HG02759 (cell line): Measurements from ENCODE around the gene DLG5.

ENCODE experiments used
- ATAC-seq: cut with Tn5 transposase; IDR thresholded peaks from one replicate; pipeline ENCODE4 v1.9.1; 2021; ENCODE audit warnings: mild to moderate bottlenecking, moderate library complexity; ENCODE audit not compliant: unreplicated experiment

DLG5 gene

GRCh38 chr10:77846718-77847311 is 79.7 kb downstream of the DLG5 start:
- ATAC-seq, result peak; percentile 83

DNA sequence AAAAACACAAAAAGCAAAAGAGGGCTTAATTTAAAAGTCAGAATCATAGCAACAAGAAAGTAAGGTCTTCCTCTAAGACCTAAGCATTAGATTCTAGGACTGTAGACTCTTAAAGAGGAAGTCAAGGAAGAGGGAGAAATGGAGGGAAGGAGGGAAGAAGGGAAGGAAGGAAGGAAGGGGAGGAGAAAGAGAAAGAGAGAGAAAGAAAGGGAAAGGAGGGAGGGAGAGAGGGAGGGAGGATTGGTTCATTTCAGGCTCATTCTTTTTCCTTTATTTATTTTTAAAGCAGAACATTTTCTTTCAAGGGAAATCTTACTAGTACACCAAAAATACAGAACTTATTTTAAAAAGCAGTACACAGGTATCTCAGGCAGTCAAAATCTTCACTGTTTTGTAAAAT is 81.1 kb downstream of the DLG5 start:
- ATAC-seq, result no peak

DNA sequence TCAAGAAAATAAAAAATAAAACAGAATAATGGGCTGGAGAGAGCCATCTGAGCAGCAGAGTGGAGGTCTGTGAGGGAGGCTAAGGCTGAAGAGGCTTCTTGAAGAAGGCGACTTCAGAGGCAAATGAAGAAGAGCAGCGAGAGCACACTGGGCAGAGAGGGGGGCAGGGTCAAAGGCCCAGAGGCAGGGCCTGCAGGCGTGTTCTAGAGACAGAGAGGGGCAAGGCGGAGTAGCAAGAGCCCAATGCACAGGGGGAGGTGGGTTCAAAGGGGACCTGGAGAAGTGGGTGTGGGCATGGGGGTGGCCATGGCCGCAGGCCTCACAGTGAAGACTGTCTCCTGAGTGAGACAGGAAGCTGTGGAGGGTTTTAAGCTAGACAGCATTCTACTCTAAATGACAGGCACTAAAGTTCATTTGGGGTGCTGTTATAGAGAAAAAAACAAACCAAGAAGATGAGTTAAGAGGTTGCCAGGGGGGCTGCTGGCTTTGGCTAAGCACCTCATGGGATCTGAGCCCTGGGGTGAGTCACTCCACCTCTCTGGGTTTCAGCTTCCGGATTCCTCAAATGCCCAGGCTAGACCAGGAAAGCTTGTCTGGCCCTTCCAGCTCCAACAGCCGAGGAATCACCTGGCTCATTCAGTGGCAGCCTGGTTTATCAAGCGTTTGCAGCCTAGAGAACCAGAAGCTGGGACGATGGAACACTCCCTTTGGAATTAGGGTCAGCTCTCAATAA is 81.7 kb downstream of the DLG5 start:
- ATAC-seq, result no peak

DNA sequence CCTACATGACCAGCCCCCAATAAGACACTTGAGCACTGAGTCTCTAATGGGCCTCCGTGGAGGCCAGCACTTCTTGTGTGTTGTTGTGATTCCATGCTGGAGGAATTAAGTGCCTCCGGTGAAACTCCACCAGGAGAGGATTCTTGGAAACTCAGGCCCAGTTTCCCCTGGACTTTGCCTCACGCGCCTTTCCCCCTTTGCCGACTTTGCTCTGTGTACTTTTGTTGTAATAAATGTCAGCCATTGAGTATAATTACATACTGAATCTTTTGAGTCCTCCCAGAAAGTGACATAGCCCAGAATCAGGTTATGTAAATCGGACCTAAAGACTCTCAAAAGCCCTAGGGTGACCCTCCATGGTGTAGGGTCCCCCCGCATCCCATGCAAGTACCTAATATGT is 82.4 kb downstream of the DLG5 start:
- ATAC-seq, result no peak

- ATAC-seq, result no peak
These were observed 83.3 kb downstream of the DLG5 start for GRCh38 chr10:77843264-77843663.

DNA sequence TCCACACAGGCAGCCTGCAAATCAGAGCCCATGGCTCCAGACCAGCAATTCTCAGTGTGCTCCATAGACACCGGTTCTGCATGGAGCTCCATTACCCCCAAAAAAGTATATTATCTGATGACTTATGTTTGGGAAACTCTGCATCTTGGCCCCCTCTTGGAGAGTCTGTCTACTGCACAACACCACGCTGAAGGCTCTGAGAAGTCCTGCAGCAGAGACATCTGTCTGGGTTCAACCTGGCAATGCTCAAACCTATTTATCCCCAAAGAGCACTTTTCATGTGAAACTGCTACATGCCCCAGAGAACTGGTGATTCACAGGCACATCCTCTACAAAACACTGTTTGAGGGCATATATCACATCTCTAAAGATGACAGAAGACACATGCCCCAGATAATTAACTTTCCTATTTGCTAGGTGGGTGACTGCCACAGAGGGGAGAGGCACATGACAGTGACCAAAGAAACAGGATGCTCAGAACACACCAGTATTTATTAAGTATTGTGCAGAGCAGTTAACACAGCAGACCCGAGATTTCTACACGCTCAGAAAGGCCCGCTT is 83.8 kb downstream of the DLG5 start:
- no peak for ATAC-seq

DNA sequence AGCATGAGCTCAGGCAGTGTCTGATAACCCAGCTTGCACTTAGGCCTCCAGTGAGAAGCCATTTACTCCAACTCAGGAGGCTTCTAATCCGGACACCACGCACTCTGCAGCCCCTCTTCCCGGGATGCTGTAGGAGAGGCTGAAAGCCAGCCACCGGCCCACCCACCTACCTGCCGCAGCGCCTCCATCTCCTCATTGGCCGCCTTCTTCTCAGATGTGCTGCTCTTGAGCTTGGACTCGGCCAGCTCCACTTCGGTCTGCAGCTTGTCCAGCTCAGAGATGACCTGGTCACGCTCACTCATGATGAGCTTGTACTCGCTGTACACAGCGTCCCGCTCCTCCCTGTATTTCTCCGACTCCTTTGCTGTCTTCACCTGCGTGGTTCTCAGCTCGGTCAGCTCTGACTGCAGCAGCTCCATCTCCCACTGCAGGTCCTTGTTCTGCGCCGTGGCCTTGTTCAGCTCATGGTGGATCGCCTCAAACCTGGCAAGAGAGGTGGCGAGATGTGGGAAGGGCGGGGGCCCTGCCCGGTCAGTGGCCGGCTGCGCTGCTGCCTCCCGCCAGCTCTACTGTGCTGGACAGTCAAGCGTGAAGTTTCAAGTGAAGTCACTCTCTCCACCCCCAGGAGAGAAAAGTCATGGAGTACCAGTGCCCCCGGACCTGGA is 84.7 kb downstream of the DLG5 start:
- ATAC-seq, result no peak

DNA sequence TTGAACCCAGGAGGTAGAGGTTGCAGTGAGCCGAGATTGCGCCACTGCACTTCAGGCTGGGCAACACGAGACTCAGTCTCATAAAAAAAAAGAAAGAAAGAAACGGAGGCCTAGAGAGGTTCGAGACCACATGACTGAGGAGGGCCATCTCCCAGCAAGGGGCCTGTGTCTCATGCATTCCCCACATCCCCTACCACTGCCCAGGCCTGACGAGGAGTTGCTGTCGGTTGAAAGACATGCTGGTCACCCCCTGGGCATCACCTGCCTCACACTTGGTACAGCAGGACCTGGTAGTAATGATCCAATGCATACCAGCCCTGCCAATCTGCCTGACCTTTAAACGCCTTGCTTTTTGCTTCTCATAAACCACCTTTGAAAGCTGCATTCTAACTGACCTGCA is 85.9 kb downstream of the DLG5 start:
- no peak for ATAC-seq

DNA sequence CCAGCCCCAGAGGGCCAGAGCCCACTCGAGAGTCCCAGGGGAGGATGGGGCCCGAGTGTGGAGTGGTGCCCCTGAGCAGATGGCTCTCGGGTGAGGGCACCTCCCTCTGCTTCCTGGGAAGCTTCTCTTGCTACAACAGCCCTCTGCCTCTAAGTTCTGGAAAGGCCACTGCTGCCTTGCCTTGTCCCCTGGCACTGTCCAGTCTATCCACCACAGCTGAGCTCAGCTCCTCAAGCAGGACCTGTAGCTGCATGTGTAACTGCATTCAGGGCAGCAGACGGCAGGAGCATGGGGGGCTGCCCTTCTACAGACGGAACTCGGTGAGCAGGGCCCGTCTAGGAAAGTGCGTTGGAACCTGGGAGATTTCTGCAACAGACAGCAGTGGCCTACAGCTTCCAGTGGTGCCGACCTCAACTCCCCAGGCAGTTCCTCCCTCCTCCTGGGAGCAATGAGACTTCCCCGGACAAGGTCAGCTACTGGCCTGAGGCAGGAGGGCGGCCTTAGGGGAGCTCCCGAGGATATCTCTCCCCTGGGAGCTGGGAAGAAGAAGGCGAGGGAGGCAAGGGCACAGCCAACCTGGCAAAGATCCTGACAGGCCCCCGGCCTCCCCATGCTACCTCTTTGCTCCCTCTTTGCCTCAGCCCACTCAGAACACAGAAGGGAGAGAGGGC is 88.5 kb downstream of the DLG5 start:
- ATAC-seq, result no peak

DNA sequence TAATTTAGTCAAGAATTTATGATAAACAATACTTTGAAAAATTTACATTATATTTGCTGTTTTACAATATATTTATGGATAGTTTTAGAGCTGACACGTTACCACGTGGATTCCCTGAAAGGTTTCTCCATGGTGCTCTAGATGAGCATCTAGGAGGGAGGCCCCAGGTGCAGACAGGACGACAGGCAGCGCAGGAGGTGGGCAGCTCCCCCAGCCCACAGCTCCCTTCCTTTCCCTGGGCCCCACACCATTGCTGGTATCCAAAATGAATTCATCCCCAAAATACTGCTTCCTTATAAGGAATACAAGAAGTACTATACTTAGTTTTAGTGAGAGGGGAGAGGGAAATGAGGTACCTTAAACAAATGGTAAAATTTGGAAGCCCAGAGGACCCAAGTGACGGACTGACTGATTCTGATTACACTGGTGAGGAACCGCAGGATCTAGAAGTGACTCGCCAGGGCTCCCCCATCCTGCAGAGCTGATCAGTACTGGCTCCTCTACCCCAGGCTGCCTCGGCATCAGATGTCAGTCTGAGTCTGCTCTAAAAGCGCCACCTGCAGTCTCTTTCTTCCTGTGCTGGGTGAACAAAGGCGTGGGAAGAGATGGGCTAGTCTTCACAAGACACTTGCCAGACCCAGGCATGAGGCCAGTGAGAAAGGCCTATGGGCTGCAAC is 89.2 kb downstream of the DLG5 start:
- ATAC-seq, result peak; percentile 90

DNA sequence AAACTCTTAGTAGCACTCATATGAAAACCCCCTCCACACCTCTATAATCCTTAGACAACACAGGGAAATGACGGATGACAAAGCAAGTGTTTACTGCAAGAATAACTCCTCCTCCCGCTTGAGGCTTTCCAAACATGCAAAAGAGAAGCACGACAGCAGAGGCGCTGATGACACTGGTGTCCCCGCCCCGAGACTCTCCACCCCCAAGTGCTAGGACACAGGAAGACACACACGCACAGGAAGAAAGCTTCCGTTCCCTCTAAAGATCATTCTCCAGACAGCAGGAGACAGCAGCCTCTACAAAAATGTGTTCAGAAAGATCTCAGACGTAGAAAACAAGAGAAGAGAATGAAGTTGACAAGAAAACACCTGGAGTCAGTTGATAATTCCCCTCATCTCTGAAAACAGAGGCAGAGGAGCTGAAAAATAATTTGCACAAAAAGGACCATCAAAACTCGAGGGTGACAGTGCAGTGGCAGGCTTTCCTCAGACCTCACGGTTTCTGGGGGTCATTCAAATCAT is 90.2 kb downstream of the DLG5 start:
- peak; percentile 52 for ATAC-seq

DNA sequence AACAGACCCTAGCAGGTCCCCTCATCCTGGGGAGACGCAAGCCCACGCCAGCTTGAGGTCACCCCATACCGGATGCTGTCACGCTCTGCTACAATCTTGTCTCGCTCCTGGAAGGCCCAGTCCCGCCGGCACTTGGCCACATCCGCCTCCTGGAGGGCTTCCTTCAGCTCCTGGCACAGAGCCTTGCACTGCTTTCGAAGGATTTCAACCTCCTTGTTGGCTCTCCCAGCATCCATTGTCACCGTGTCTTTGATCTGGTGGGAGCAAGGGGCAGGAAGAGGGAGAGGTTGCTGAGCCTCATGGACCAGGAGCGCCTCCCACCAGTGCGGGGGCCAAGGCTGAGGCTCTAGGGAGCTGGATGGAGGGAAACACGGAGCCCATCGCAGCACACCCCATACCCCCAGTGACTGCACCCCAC is 90.9 kb downstream of the DLG5 start:
- no peak for ATAC-seq

DNA sequence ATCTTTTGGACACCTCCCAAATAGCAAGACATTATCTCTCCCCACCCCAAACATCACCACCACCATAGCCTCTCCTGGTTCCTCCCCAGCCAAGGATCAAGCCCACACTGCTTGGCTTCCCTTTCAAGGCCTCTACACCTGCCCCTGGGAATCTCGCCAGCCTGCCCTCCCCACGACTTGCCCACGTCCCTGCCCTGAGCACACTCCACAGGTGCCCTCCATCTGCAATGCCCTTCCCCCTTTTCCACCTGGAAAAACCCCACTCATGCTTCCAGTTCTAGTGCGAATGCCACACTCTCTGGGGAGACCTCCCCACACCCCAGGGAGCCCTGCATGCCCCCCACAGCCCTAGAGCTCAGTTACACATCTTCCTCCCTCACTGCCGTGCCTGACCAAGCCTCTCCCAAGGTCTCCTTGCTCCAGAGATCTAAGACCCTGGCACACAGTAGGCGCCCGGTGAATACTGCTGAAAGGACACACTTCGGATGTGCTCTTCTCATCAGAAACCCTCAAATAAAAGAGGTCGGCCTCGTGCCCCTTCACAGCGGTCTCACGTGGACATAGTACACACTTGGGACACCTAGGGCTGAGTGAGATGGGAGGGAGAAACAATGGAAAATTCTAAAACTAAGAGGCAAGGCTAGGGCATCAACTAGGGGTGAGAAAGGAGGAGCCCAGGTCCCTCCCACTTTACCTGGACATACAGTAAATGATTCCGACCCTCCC is 91.4 kb downstream of the DLG5 start:
- ATAC-seq, result no peak

GRCh38 chr10:77834540-77834939 is 92.0 kb downstream of the DLG5 start:
- no peak for ATAC-seq

DNA sequence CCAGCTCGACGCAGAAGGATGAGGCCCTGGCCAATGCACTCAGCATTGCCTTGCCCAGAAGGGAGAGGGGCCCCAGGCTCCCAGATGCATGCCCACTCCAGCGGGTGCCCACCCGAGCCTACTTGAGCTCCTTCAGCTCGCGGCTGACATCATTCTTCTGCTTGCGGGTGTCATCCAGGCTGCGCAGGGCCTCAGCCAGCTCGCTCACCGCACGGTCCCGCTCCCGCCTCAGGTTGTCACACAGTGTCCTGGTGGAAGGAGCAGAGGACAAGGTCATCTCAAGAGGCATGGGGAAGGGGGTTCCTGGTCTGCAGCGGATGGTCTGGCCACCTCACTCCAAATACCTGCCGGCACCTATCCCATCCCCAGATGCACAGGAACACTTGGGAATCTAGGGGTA is 92.8 kb downstream of the DLG5 start:
- no peak for ATAC-seq

DNA sequence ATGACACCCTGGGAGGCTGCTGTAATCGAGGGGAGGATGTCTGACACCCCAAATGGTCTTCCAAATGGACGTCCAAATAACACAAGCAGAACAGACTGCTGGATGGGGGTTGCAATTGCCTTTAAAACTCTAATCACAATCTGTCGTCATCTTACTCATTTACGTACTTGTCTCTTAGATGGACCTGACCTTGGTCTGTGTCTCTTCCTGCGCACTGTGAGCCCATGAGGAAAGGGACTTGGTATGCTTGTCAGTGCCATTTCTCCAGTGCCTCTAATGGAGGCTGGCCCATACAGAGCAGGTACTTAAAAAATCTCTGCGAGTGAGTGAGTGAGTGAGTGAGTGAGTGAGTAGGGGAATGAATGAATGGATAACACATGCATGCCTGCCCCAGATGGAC is 93.3 kb downstream of the DLG5 start:
- ATAC-seq, result no peak

DNA sequence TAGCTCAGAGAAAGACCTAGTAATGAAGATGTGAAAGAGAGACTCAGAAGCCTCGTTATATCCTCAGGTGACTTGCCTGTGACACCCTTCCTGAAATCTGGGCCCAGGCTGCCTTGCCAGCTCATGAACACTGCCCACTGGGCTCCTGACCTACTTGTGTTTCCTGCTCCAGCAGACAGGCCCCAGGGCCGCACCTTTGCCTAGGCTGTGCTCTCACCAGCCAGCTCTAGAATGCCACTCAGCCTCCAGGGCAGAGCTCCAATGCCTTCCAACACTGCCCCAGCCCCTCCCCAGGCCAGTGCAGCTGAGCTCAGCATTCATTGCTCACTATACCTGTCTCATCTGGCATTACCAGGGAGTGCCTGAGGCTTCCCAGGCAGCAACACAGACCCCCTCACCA is 94.3 kb downstream of the DLG5 start:
- no peak for ATAC-seq

DNA sequence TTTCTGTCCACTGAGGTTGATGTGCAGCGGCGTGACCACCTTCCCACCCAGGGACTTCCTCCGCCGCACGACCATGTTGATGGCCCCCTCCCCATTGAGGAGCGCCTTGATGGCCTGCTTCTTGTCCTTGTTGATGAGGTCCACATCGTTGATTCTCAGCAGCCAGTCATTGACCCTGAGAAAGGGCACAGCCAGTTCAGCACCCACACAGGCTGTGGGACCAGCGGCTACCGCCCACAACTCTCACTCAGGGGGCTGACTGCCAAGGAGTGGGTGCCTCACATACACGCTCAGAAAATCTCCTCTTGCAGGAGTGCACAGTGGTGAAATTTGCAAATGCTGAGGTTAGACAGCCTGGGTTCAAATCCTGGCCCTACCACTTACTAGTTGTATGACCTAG is 97.2 kb downstream of the DLG5 start:
- ATAC-seq, result no peak

GRCh38 chr10:77828377-77828776 is 98.2 kb downstream of the DLG5 start:
- no peak for ATAC-seq

- ATAC-seq, result no peak
These were observed 99.2 kb downstream of the DLG5 start for GRCh38 chr10:77827366-77827765.
